ENCODE measurements around the gene ARHGAP25.
"Not testable (repeated sequence)": the region's sequence is repeated elsewhere in the genome, so short reads cannot be mapped to it uniquely, and the experiment has no call there.

ARHGAP25 gene

GRCh38 chr2:68800517-68800916 is 65.9 kb downstream of the ARHGAP25 start:
- DNase-seq = no peak

- DNase-seq = not testable (repeated sequence)
These were observed 67.5 kb downstream of the ARHGAP25 start for GRCh38 chr2:68802161-68802560.

GRCh38 chr2:68805025-68805424 is 70.4 kb downstream of the ARHGAP25 start:
- DNase-seq = no peak

GRCh38 chr2:68806511-68807109 is 72.0 kb downstream of the ARHGAP25 start:
- no peak for DNase-seq

- no peak for DNase-seq
These were observed 73.2 kb downstream of the ARHGAP25 start for GRCh38 chr2:68807821-68808266.

- no peak for DNase-seq
These were observed 75.0 kb downstream of the ARHGAP25 start for GRCh38 chr2:68809324-68810240.

GRCh38 chr2:68811364-68811763 is 76.8 kb downstream of the ARHGAP25 start:
- DNase-seq = no peak

- no peak for DNase-seq
These were observed 77.6 kb downstream of the ARHGAP25 start for GRCh38 chr2:68812251-68812650.

- no peak for DNase-seq
These were observed 79.0 kb downstream of the ARHGAP25 start for GRCh38 chr2:68813596-68813995.

GRCh38 chr2:68817306-68817705 is 82.7 kb downstream of the ARHGAP25 start:
- DNase-seq = no peak

GRCh38 chr2:68819556-68819955 is 84.9 kb downstream of the ARHGAP25 start:
- DNase-seq = no peak

- DNase-seq = no peak
These were observed 87.7 kb downstream of the ARHGAP25 start for GRCh38 chr2:68822207-68822872.

GRCh38 chr2:68824831-68825230 is 90.2 kb downstream of the ARHGAP25 start:
- no peak for DNase-seq

- no peak for DNase-seq
These were observed 91.3 kb downstream of the ARHGAP25 start for GRCh38 chr2:68825866-68826265.

GRCh38 chr2:68827666-68828065 is 93.1 kb downstream of the ARHGAP25 start:
- no peak for DNase-seq

- peak; percentile 39 for DNase-seq
These were observed 94.5 kb downstream of the ARHGAP25 start for GRCh38 chr2:68828887-68829708.

- DNase-seq = no peak
These were observed 95.1 kb downstream of the ARHGAP25 start for GRCh38 chr2:68829749-68830148.

- DNase-seq = peak; percentile 34
These were observed 97.1 kb downstream of the ARHGAP25 start for GRCh38 chr2:68831686-68832232.

- DNase-seq = peak; percentile 88
These were observed 97.7 kb downstream of the ARHGAP25 start for GRCh38 chr2:68832233-68832869.

- DNase-seq = no peak
These were observed 98.6 kb downstream of the ARHGAP25 start for GRCh38 chr2:68833162-68833561.

GRCh38 chr2:68834737-68835376 is 100.2 kb downstream of the ARHGAP25 start:
- no peak for DNase-seq

Data from DMS53 (cell line).